K562 (cell line): ENCODE measurements around the gene ZBTB7A. TPM values are rescaled to one million over a fixed set of nuclear protein-coding genes. Genes with fewer than 3 reads are reported as not detected.

Source experiments
- ARHGAP35 ChIP-seq: fragments of 450-650 bp; IDR thresholded peaks from 2 replicates; pipeline ENCODE4 v1.6.1; 2018; ENCODE audit not compliant: partially characterized antibody
- ARID3A ChIP-seq: IDR thresholded peaks from 2 replicates; pipeline ENCODE4 v1.6.1; 2012; ENCODE audit warnings: low read depth, low read length, improper control_type of control experiment, borderline replicate concordance
- DNMT1 ChIP-seq: fragments of 450-650 bp; IDR thresholded peaks from 2 replicates; pipeline ENCODE4 v1.6.1; 2016; ENCODE audit warnings: antibody characterized with exemption, mild to moderate bottlenecking
- FOS ChIP-seq: IDR thresholded peaks from 3 replicates; pipeline ENCODE4 v1.6.1; 2011; ENCODE audit not compliant: insufficient read length; ENCODE audit errors: extremely low read depth
- L3MBTL2 ChIP-seq: fragments of 450-650 bp; IDR thresholded peaks from 2 replicates; pipeline ENCODE4 v1.6.1; 2016; ENCODE audit warnings: mild to moderate bottlenecking, moderate library complexity
- MAFK ChIP-seq: IDR thresholded peaks from 2 replicates; pipeline ENCODE4 v1.6.1; 2011; ENCODE audit warnings: low read length, improper control_type of control experiment
- NR2F6 ChIP-seq: fragments of 450-650 bp; formaldehyde crosslinking; IDR thresholded peaks from 2 replicates; pipeline ENCODE4 v1.4.0; 2020; ENCODE audit warnings: mild to moderate bottlenecking
- NR4A1 ChIP-seq, 2 experiments: fragments of 250-450 bp in 1 of 2; fragments of 450-650 bp in 1 of 2; sonication (Bioruptor Pico) in 1 of 2; IDR thresholded peaks; 2 replicates each; pipeline versions ENCODE4 v1.4.0 to v1.6.1; 2016 to 2020; ENCODE audit warnings: mild to moderate bottlenecking in 2 of 2, missing compliant biosample characterization in 1 of 2, missing genetic modification characterization in 1 of 2, moderate library complexity in 1 of 2
- PRDM10 ChIP-seq: fragments of 450-650 bp; IDR thresholded peaks from 2 replicates; pipeline ENCODE4 v1.6.1; 2018; ENCODE audit not compliant: partially characterized antibody
- SMAD2 ChIP-seq: fragments of 150-350 bp; IDR thresholded peaks from 2 replicates; pipeline ENCODE4 v1.6.1; 2014; ENCODE audit warnings: low read depth, mild to moderate bottlenecking, low read length
- SMARCB1 ChIP-seq: IDR thresholded peaks from 2 replicates; pipeline ENCODE4 v1.6.1; 2011; ENCODE audit warnings: improper control_type of control experiment, low read depth; ENCODE audit not compliant: insufficient read length
- TOE1 ChIP-seq, 2 experiments: fragments of 450-650 bp in 1 of 2; sonication (generic) in 1 of 2; formaldehyde crosslinking in 1 of 2; IDR thresholded peaks; 2 replicates each; pipeline versions ENCODE4 v1.7.1 to v1.8.0; 2016 to 2022; ENCODE audit warnings: borderline replicate concordance in 2 of 2, mild to moderate bottlenecking in 2 of 2, antibody characterized with exemption in 1 of 2, inconsistent platforms in 1 of 2, low read depth in 1 of 2, missing genetic modification reagents in 1 of 2, moderate library complexity in 1 of 2
- ZNF280A ChIP-seq: fragments of 450-650 bp; IDR thresholded peaks from 2 replicates; pipeline ENCODE4 v1.6.1; 2018; ENCODE audit warnings: mild to moderate bottlenecking, low read depth; ENCODE audit not compliant: partially characterized antibody
- ZNF347 ChIP-seq: fragments of 450-650 bp; formaldehyde crosslinking; IDR thresholded peaks from 2 replicates; pipeline ENCODE4 v1.4.0; 2020; ENCODE audit warnings: low read depth, mild to moderate bottlenecking, moderate library complexity
- ZNF592 ChIP-seq: fragments of 450-650 bp; IDR thresholded peaks from 2 replicates; pipeline ENCODE4 v1.6.1; 2017; ENCODE audit warnings: antibody characterized with exemption, mild to moderate bottlenecking
- polyA plus RNA-seq, 8 experiments: library from polyadenylated mRNA; depleted of rRNA in 4 of 8; stranded (reverse) in 5 of 8; unstranded in 3 of 8; fragments of >200 nt; fragmentation: Nextera tagmentation in 2 of 8; fragmentation: Illumina TruSeq in 1 of 8; extraction: Ambion mirVana in 2 of 8; extraction: Trizol in 1 of 8; gene quantifications; 2 replicates each; pipeline versions ENCODE4 v1.2.1 to v1.2.3, GENCODE V29; 2011 to 2014; ENCODE audit warnings: inconsistent platforms in 1 of 8, missing spikeins in 1 of 8
- total RNA-seq, 7 experiments: library from RNA; depleted of rRNA in 6 of 7; stranded (reverse); fragments of >200 nt in 6 of 7; fragmentation: Illumina TruSeq in 2 of 7; extraction: Trizol in 2 of 7; gene quantifications; 2 replicates each; pipeline versions ENCODE4 v1.2.1 to v1.2.3, GENCODE V29; 2011 to 2021; ENCODE audit warnings: low replicate concordance in 1 of 7

Gene ZBTB7A
- total and polyA plus RNA-seq, 9 of the 15 experiments (the other 6 are each of a cell fraction or from before 2014, with no cell fraction given) = 0.11 to 34.0 (median 4.6) TPM

GRCh38 chr19:4065430-4066175 is 1.1 kb downstream of the ZBTB7A start (continued):
- no peak for TF ChIP-seq ARHGAP35
- no peak for TF ChIP-seq PRDM10
- TF ChIP-seq FOS = peak; percentile 49
- TF ChIP-seq NR4A1 (CRISPR knock-in tag; IDR thresholded peaks at IDR 0.05) = no peak
- no peak for TF ChIP-seq NR4A1 (tag; IDR thresholded peaks at IDR 0.05)
- no peak for TF ChIP-seq ZNF347
- no peak for TF ChIP-seq L3MBTL2
- no peak for TF ChIP-seq SMAD2
- TF ChIP-seq MAFK = no peak
- no peak for TF ChIP-seq TOE1 (IDR thresholded peaks at IDR 0.05; ENCODE audit: borderline replicate concordance)
- no peak for TF ChIP-seq TOE1 (CRISPR knock-in tag; IDR thresholded peaks at IDR 0.05; ENCODE audit: borderline replicate concordance, low read depth)
- TF ChIP-seq ZNF592 = no peak
- no peak for TF ChIP-seq SMARCB1
- TF ChIP-seq DNMT1 = no peak
- no peak for TF ChIP-seq ARID3A
- TF ChIP-seq ZNF280A = no peak
- no peak for TF ChIP-seq NR2F6 (CRISPR knock-in tag)
